ENCODE results near the gene KANSL1. TPM values are rescaled to one million over a fixed set of nuclear protein-coding genes. Genes with fewer than 3 reads are reported as not detected.
A peak's percentile ranks its signal among the peaks of the same experiment; 100 is the strongest.

Gene KANSL1
- total RNA-seq, 1 donor from 2014 or later = 99.8 TPM

DNA sequence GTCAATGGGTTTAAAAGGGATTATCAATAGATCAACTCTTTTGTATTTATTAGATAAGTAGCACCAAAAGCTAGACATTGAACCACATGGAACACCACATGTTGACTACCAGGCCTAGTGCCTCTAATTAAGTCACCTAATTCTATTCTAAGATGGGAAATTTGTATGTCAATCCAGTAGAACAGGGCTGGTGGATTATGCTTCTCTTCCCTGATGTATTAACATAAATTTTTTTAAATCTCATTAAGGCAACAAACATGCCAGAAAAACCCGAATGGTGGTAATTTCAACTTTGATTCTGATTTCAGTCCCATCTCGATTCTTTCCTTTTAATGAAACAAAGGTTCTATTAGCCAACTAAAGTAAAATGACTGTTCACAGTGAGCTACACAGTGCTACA is 92.6 kb downstream of the KANSL1 start:
- H3K4me1 Mint-ChIP-seq (ENCODE audit: low read depth, unreplicated experiment) = peaks cover 40% of the 10 kb centered on the region
- peak overlapping the region; percentile 44 for H3K4me2 ChIP-seq (ENCODE audit: low read length)

GRCh38 chr17:46099865-46100264 is 93.4 kb downstream of the KANSL1 start:
- FAIRE-seq = no peak

More for the DNA sequence above, 92.6 kb downstream of the KANSL1 start:
- H3K4me1 ChIP-seq (ENCODE audit: insufficient read depth, low read length) = peaks cover 15% of the 10 kb centered on the region
- H3K9ac ChIP-seq (ENCODE audit: low read length) = peak overlapping the region; percentile 29
- H3K9me3 ChIP-seq (ENCODE audit: insufficient read depth, low read depth, low read length) = no peaks in the 10 kb centered on the region
- H2AFZ ChIP-seq (ENCODE audit: low read depth, low read length) = no peak overlapping the region
- no peaks in the 10 kb centered on the region for H3K9me3 Mint-ChIP-seq (ENCODE audit: unreplicated experiment)
- no peaks in the 10 kb centered on the region for H3K36me3 Mint-ChIP-seq (ENCODE audit: low read depth, unreplicated experiment)
- H3K36me3 ChIP-seq (ENCODE audit: insufficient read depth, low read length) = no peaks in the 10 kb centered on the region
- TF ChIP-seq EZH2 (IDR thresholded peaks at IDR 0.05; ENCODE audit: insufficient read depth, low read length) (no peak), CTCF (IDR thresholded peaks at IDR 0.05; ENCODE audit: insufficient read depth, low read depth, low read length) (no peak)
- H3K79me2 ChIP-seq (ENCODE audit: insufficient read depth, low read length) = peaks cover 89% of the 10 kb centered on the region
- DNase-seq (ENCODE audit: low read depth) (no peak), FAIRE-seq (no peak)
- no peaks in the 10 kb centered on the region for H3K27me3 ChIP-seq (ENCODE audit: insufficient read depth, low read length)
- H3K4me3 ChIP-seq (ENCODE audit: insufficient read depth, low read depth, low read length) = no peak overlapping the region
- peaks cover 85% of the 10 kb centered on the region for H4K20me1 ChIP-seq (ENCODE audit: insufficient read depth, low read length)
- H3K27ac Mint-ChIP-seq (ENCODE audit: unreplicated experiment) = peak overlapping the region; percentile 91
- peak overlapping the region; percentile 78 for H3K27ac ChIP-seq (ENCODE audit: low read depth, low read length)
- no peak overlapping the region for H3K4me3 Mint-ChIP-seq (ENCODE audit: unreplicated experiment)
- H3K27me3 Mint-ChIP-seq (ENCODE audit: low read depth, unreplicated experiment) = no peaks in the 10 kb centered on the region

More at GRCh38 chr17:46099865-46100264, 93.4 kb downstream of the KANSL1 start:
- H3K27me3 Mint-ChIP-seq (ENCODE audit: low read depth, unreplicated experiment) = no peaks in the 10 kb centered on the region
- no peaks in the 10 kb centered on the region for H3K9me3 ChIP-seq (ENCODE audit: insufficient read depth, low read depth, low read length)
- peaks cover 40% of the 10 kb centered on the region for H3K4me1 Mint-ChIP-seq (ENCODE audit: low read depth, unreplicated experiment)
- H2AFZ ChIP-seq (ENCODE audit: low read depth, low read length) = no peak overlapping the region
- no peaks in the 10 kb centered on the region for H3K36me3 Mint-ChIP-seq (ENCODE audit: low read depth, unreplicated experiment)
- DNase-seq (ENCODE audit: low read depth) = no peak
- no peak overlapping the region for H3K9ac ChIP-seq (ENCODE audit: low read length)
- H3K4me2 ChIP-seq (ENCODE audit: low read length) = no peak overlapping the region
- H3K27me3 ChIP-seq (ENCODE audit: insufficient read depth, low read length) = no peaks in the 10 kb centered on the region
- H3K27ac Mint-ChIP-seq (ENCODE audit: unreplicated experiment) = peak overlapping the region; percentile 49
- no peaks in the 10 kb centered on the region for H3K36me3 ChIP-seq (ENCODE audit: insufficient read depth, low read length)
- peaks cover 15% of the 10 kb centered on the region for H3K4me1 ChIP-seq (ENCODE audit: insufficient read depth, low read length)
- H3K9me3 Mint-ChIP-seq (ENCODE audit: unreplicated experiment) = no peaks in the 10 kb centered on the region
- H4K20me1 ChIP-seq (ENCODE audit: insufficient read depth, low read length) = peaks cover 85% of the 10 kb centered on the region
- H3K79me2 ChIP-seq (ENCODE audit: insufficient read depth, low read length) = peaks cover 89% of the 10 kb centered on the region
- no peak overlapping the region for H3K4me3 Mint-ChIP-seq (ENCODE audit: unreplicated experiment)
- peak overlapping the region; percentile 78 for H3K27ac ChIP-seq (ENCODE audit: low read depth, low read length)
- H3K4me3 ChIP-seq (ENCODE audit: insufficient read depth, low read depth, low read length) = no peak overlapping the region
- TF ChIP-seq CTCF (IDR thresholded peaks at IDR 0.05; ENCODE audit: insufficient read depth, low read depth, low read length) = no peak
- TF ChIP-seq EZH2 (IDR thresholded peaks at IDR 0.05; ENCODE audit: insufficient read depth, low read length) = no peak
